ENCODE measurements around the gene NBPF11.
"Not testable (repeated sequence)": the region's sequence is repeated elsewhere in the genome, so short reads cannot be mapped to it uniquely, and the experiment has no call there.

The NBPF11 gene

GRCh38 chr1:148078632-148079519 lies 73.2 kb downstream of the NBPF11 start:
- not testable (repeated sequence) for DNase-seq (ENCODE audit: low read depth); H3K4me1 ChIP-seq (ENCODE audit: control insufficient read depth, insufficient read depth, low read length); H3K4me3 ChIP-seq (ENCODE audit: low read length); H3K36me3 ChIP-seq (ENCODE audit: control insufficient read depth, insufficient read depth, low read length, severe bottlenecking); H3K9me3 ChIP-seq (ENCODE audit: control insufficient read depth, low read length); H3K27me3 ChIP-seq (replicated peaks; ENCODE audit: control insufficient read depth, insufficient read depth, low read length); H3K9ac ChIP-seq (ENCODE audit: low read length)

DNA sequence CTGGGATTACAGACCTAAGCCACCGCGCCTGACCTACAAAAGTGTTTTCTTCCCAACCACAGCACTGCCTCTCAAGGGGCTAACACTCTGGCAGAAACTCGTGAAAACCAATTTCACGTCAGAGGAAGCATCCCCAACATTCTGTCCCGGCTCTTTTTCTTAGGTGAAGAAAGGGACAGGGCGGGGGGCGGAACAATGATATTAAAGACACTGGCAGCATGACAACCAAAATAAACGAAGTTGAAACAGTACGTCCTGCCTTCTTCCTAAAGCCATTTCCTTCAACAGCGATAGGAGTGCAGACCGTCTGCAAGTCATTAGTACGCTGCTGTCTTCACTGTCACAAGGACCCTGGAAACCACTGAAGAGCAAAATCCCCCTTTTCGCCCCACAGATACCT lies 74.0 kb downstream of the NBPF11 start:
- not testable (repeated sequence) for H3K27me3 ChIP-seq (replicated peaks; ENCODE audit: control insufficient read depth, insufficient read depth, low read length); H3K9me3 ChIP-seq (ENCODE audit: control insufficient read depth, low read length); H3K4me3 ChIP-seq (ENCODE audit: low read length); H3K36me3 ChIP-seq (ENCODE audit: control insufficient read depth, insufficient read depth, low read length, severe bottlenecking); H3K9ac ChIP-seq (ENCODE audit: low read length); H3K4me1 ChIP-seq (ENCODE audit: control insufficient read depth, insufficient read depth, low read length); DNase-seq (ENCODE audit: low read depth)

- not testable (repeated sequence) for H3K4me3 ChIP-seq (ENCODE audit: low read length); H3K4me1 ChIP-seq (ENCODE audit: control insufficient read depth, insufficient read depth, low read length); H3K27me3 ChIP-seq (replicated peaks; ENCODE audit: control insufficient read depth, insufficient read depth, low read length); H3K9me3 ChIP-seq (ENCODE audit: control insufficient read depth, low read length); H3K9ac ChIP-seq (ENCODE audit: low read length); H3K36me3 ChIP-seq (ENCODE audit: control insufficient read depth, insufficient read depth, low read length, severe bottlenecking); DNase-seq (ENCODE audit: low read depth)
These were observed 74.6 kb downstream of the NBPF11 start for GRCh38 chr1:148077458-148077857.

- not testable (repeated sequence) for H3K9me3 ChIP-seq (ENCODE audit: control insufficient read depth, low read length); H3K36me3 ChIP-seq (ENCODE audit: control insufficient read depth, insufficient read depth, low read length, severe bottlenecking); H3K9ac ChIP-seq (ENCODE audit: low read length)
These were observed 78.7 kb downstream of the NBPF11 start for GRCh38 chr1:148073392-148073791.

GRCh38 chr1:148068606-148069005 lies 83.5 kb downstream of the NBPF11 start:
- H3K9me3 ChIP-seq (ENCODE audit: control insufficient read depth, low read length); H3K36me3 ChIP-seq (ENCODE audit: control insufficient read depth, insufficient read depth, low read length, severe bottlenecking); H3K27me3 ChIP-seq (replicated peaks; ENCODE audit: control insufficient read depth, insufficient read depth, low read length); DNase-seq (ENCODE audit: low read depth); H3K4me1 ChIP-seq (ENCODE audit: control insufficient read depth, insufficient read depth, low read length); H3K4me3 ChIP-seq (ENCODE audit: low read length); H3K9ac ChIP-seq (ENCODE audit: low read length): not testable (repeated sequence)

More at GRCh38 chr1:148073392-148073791, 78.7 kb downstream of the NBPF11 start:
- not testable (repeated sequence) for H3K4me1 ChIP-seq (ENCODE audit: control insufficient read depth, insufficient read depth, low read length); DNase-seq (ENCODE audit: low read depth); H3K27me3 ChIP-seq (replicated peaks; ENCODE audit: control insufficient read depth, insufficient read depth, low read length); H3K4me3 ChIP-seq (ENCODE audit: low read length)

- DNase-seq (ENCODE audit: low read depth); H3K27me3 ChIP-seq (replicated peaks; ENCODE audit: control insufficient read depth, insufficient read depth, low read length); H3K9ac ChIP-seq (ENCODE audit: low read length); H3K4me1 ChIP-seq (ENCODE audit: control insufficient read depth, insufficient read depth, low read length); H3K4me3 ChIP-seq (ENCODE audit: low read length); H3K36me3 ChIP-seq (ENCODE audit: control insufficient read depth, insufficient read depth, low read length, severe bottlenecking); H3K9me3 ChIP-seq (ENCODE audit: control insufficient read depth, low read length): not testable (repeated sequence)
These were observed 83.9 kb downstream of the NBPF11 start for GRCh38 chr1:148068201-148068600.

DNA sequence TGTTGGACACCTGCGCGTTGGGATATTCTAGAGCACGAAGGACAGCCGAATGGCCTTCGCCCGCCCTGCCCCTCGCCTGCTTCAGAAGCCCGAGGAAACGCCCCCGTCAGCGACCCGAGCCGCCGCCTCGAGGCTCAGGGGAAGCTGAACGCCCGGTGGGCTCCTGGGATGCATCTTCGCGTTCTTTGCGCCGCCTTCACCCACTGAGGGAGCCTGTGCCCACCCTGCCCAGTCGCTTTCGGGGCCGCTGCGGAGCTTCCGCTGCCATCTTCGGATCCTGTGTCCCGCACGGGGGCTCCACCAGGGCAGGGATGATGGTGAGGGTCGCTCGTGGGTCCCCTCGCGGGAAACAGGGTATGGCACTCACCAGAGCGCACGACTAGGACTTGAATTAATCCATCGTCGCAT lies 91.8 kb downstream of the NBPF11 start:
- H3K27me3 ChIP-seq (replicated peaks; ENCODE audit: control insufficient read depth, insufficient read depth, low read length); H3K9me3 ChIP-seq (ENCODE audit: control insufficient read depth, low read length); H3K4me3 ChIP-seq (ENCODE audit: low read length); H3K9ac ChIP-seq (ENCODE audit: low read length); H3K4me1 ChIP-seq (ENCODE audit: control insufficient read depth, insufficient read depth, low read length); DNase-seq (ENCODE audit: low read depth); H3K36me3 ChIP-seq (ENCODE audit: control insufficient read depth, insufficient read depth, low read length, severe bottlenecking): not testable (repeated sequence)

DNA sequence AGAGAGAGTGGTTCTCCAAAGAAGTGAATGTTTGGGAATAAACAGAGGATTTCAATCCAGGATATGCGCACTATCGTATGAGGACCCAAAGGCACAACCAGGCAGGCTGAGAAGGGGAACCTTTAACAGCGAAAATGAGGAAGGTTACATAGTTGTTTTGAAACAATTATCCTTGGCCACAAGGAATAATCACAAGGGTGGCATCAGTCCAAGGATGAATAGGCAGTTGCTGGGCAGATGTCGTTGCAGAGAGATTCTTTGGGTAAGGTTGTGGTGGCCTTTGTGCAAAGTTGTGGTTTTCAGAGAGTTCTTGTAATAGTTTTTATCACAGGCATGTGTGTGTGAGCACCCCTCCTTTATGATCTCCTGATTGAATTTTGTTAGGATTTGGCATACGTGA lies 94.7 kb downstream of the NBPF11 start:
- H3K9me3 ChIP-seq (ENCODE audit: control insufficient read depth, low read length); H3K4me1 ChIP-seq (ENCODE audit: control insufficient read depth, insufficient read depth, low read length); DNase-seq (ENCODE audit: low read depth); H3K4me3 ChIP-seq (ENCODE audit: low read length); H3K36me3 ChIP-seq (ENCODE audit: control insufficient read depth, insufficient read depth, low read length, severe bottlenecking); H3K27me3 ChIP-seq (replicated peaks; ENCODE audit: control insufficient read depth, insufficient read depth, low read length); H3K9ac ChIP-seq (ENCODE audit: low read length): not testable (repeated sequence)

Measured in adipocyte (in vitro differentiated cells).